Ishikawa (cell line): ENCODE data around the gene CACNA2D4.

Experiments
- CEBPB ChIP-seq: IDR thresholded peaks from 2 replicates; pipeline ENCODE4 v1.6.1; 2012
- CREB1 ChIP-seq: IDR thresholded peaks from 2 replicates; pipeline ENCODE4 v1.6.1; 2012; ENCODE audit warnings: low read depth
- EGR1 ChIP-seq: IDR thresholded peaks from 2 replicates; pipeline ENCODE4 v1.6.1; 2012
- EP300 ChIP-seq: IDR thresholded peaks from 2 replicates; pipeline ENCODE4 v1.6.1; 2012; ENCODE audit warnings: borderline replicate concordance
- FOXM1 ChIP-seq: IDR thresholded peaks from 2 replicates; pipeline ENCODE4 v1.6.1; 2012; ENCODE audit warnings: low read depth, borderline replicate concordance
- MAX ChIP-seq: IDR thresholded peaks from 2 replicates; pipeline ENCODE4 v1.6.1; 2012
- NFIC ChIP-seq: IDR thresholded peaks from 2 replicates; pipeline ENCODE4 v1.6.1; 2012
- RAD21 ChIP-seq: IDR thresholded peaks from 2 replicates; pipeline ENCODE4 v1.6.1; 2012; ENCODE audit warnings: low read depth
- REST ChIP-seq: IDR thresholded peaks from 2 replicates; pipeline ENCODE4 v1.6.1; 2012; ENCODE audit warnings: low read depth, mild to moderate bottlenecking
- TAF1 ChIP-seq: IDR thresholded peaks from 2 replicates; pipeline ENCODE4 v1.6.1; 2012; ENCODE audit warnings: low read depth, mild to moderate bottlenecking
- TCF12 ChIP-seq: IDR thresholded peaks from 2 replicates; pipeline ENCODE4 v1.6.1; 2012; ENCODE audit warnings: low read depth
- TEAD4 ChIP-seq: IDR thresholded peaks from 2 replicates; pipeline ENCODE4 v1.6.1; 2012
- USF1 ChIP-seq: IDR thresholded peaks from 2 replicates; pipeline ENCODE4 v1.6.1; 2012
- YY1 ChIP-seq: IDR thresholded peaks from 2 replicates; pipeline ENCODE4 v1.6.1; 2012; ENCODE audit warnings: low read depth
- ZBTB7A ChIP-seq: IDR thresholded peaks from 2 replicates; pipeline ENCODE4 v1.6.1; 2012; ENCODE audit warnings: low read depth

The CACNA2D4 gene

GRCh38 chr12:1925684-1926006 is 7.2 kb upstream of the CACNA2D4 start:
- no peak for TF ChIP-seq EGR1
- no peak for TF ChIP-seq ZBTB7A
- no peak for TF ChIP-seq TCF12
- no peak for TF ChIP-seq YY1
- no peak for TF ChIP-seq CREB1
- TF ChIP-seq NFIC, result no peak
- TF ChIP-seq EP300, result no peak
- TF ChIP-seq FOXM1, result no peak
- no peak for TF ChIP-seq MAX
- no peak for TF ChIP-seq TEAD4
- no peak for TF ChIP-seq USF1
- TF ChIP-seq REST, result no peak
- no peak for TF ChIP-seq CEBPB
- no peak for TF ChIP-seq TAF1

- no peak for TF ChIP-seq NFIC
- TF ChIP-seq FOXM1, result no peak
- TF ChIP-seq EP300, result no peak
- TF ChIP-seq TEAD4, result no peak
- TF ChIP-seq TCF12, result no peak
- TF ChIP-seq TAF1, result no peak
- TF ChIP-seq CEBPB, result no peak
- TF ChIP-seq USF1, result no peak
- no peak for TF ChIP-seq MAX
- TF ChIP-seq YY1, result no peak
- no peak for TF ChIP-seq REST
- TF ChIP-seq CREB1, result no peak
- TF ChIP-seq EGR1, result no peak
- TF ChIP-seq RAD21, result no peak
- TF ChIP-seq ZBTB7A, result no peak
Observed at GRCh38 chr12:1924996-1925683, 6.7 kb upstream of the CACNA2D4 start.

- TF ChIP-seq FOXM1 (no peak), REST (no peak), EP300 (no peak), CREB1 (no peak), TCF12 (no peak), YY1 (no peak), TEAD4 (no peak), TAF1 (no peak), NFIC (no peak), USF1 (no peak), RAD21 (no peak), CEBPB (no peak), ZBTB7A (no peak), MAX (no peak), EGR1 (no peak)
Observed at GRCh38 chr12:1922985-1923384, 4.5 kb upstream of the CACNA2D4 start.
